HepG2 (cell line): ENCODE data around the gene NAALADL1. TPM values are rescaled to one million over a fixed set of nuclear protein-coding genes. Genes with fewer than 3 reads are reported as not detected.

Experiments used
- ARHGAP35 ChIP-seq: sonication (generic); formaldehyde crosslinking; IDR thresholded peaks from 2 replicates; pipeline ENCODE4 v1.9.0; 2022; ENCODE audit warnings: mild to moderate bottlenecking, inconsistent platforms, moderate library complexity, missing genetic modification reagents, borderline replicate concordance
- ARNT ChIP-seq: fragments of 450-650 bp; IDR thresholded peaks from 2 replicates; pipeline ENCODE4 v1.6.1; 2017
- FOXJ3 ChIP-seq: sonication (generic); formaldehyde crosslinking; IDR thresholded peaks from 2 replicates; pipeline ENCODE4 v1.4.0; 2020; ENCODE audit warnings: missing genetic modification reagents, mild to moderate bottlenecking, borderline replicate concordance
- GABPA ChIP-seq, 2 experiments: IDR thresholded peaks; 2 replicates each; pipeline ENCODE4 v1.6.1; 2011 to 2016; ENCODE audit warnings: low read depth in 2 of 2, low read length in 1 of 2, missing biosample characterization in 1 of 2, missing genetic modification characterization in 1 of 2
- GABPB1 ChIP-seq: IDR thresholded peaks from 2 replicates; pipeline ENCODE4 v1.6.1; 2016; ENCODE audit warnings: mild to moderate bottlenecking, missing genetic modification reagents, moderate library complexity, missing compliant biosample characterization
- JUNB ChIP-seq: sonication (generic); formaldehyde crosslinking; IDR thresholded peaks from 2 replicates; pipeline ENCODE4 v1.8.0; 2022; ENCODE audit warnings: missing genetic modification reagents, mild to moderate bottlenecking, borderline replicate concordance
- KLF16 ChIP-seq, 2 experiments: sonication (generic) in 1 of 2; formaldehyde crosslinking in 1 of 2; IDR thresholded peaks; 2 replicates each; pipeline versions ENCODE4 v1.6.1 to v1.8.0; 2016 to 2023; ENCODE audit warnings: missing genetic modification reagents in 2 of 2, missing compliant biosample characterization in 1 of 2
- MIER3 ChIP-seq: IDR thresholded peaks from 2 replicates; pipeline ENCODE4 v1.6.1; 2016; ENCODE audit warnings: missing compliant biosample characterization, borderline replicate concordance
- RBM22 ChIP-seq: fragments of 200-400 bp; formaldehyde crosslinking; optimal IDR thresholded peaks from 2 replicates; pipeline ENCODE3; 2017; ENCODE audit warnings: mild to moderate bottlenecking, low read length, moderate library complexity
- SMAD3 ChIP-seq: sonication (generic); formaldehyde crosslinking; IDR thresholded peaks from 2 replicates; pipeline ENCODE4 v1.4.0; 2020; ENCODE audit warnings: missing genetic modification reagents
- SOX5 ChIP-seq: IDR thresholded peaks from 2 replicates; pipeline ENCODE4 v1.6.1; 2016; ENCODE audit warnings: borderline replicate concordance
- TP53 ChIP-seq: sonication (generic); formaldehyde crosslinking; conservative IDR thresholded peaks from 2 replicates; pipeline ENCODE4 v1.4.0; 2020; ENCODE audit warnings: missing genetic modification reagents
- ZNF282 ChIP-seq: fragments of 450-650 bp; IDR thresholded peaks from 2 replicates; pipeline ENCODE4 v1.6.1; 2018; ENCODE audit not compliant: partially characterized antibody
- ZNF367 ChIP-seq: sonication (generic); formaldehyde crosslinking; IDR thresholded peaks from 2 replicates; pipeline ENCODE4 v1.4.0; 2020; ENCODE audit warnings: missing genetic modification reagents, borderline replicate concordance
- ZNF570 ChIP-seq: sonication (generic); formaldehyde crosslinking; IDR thresholded peaks from 2 replicates; pipeline ENCODE4 v1.4.0; 2020; ENCODE audit warnings: mild to moderate bottlenecking, missing genetic modification reagents, borderline replicate concordance
- ZNF616 ChIP-seq: sonication (generic); formaldehyde crosslinking; IDR thresholded peaks from 2 replicates; pipeline ENCODE4 v1.5.0; 2020; ENCODE audit warnings: low read depth, mild to moderate bottlenecking, missing genetic modification reagents
- ZNF674 ChIP-seq: sonication (generic); formaldehyde crosslinking; IDR thresholded peaks from 2 replicates; pipeline ENCODE4 v1.5.0; 2020; ENCODE audit warnings: low read depth, mild to moderate bottlenecking, missing genetic modification reagents
- ZSCAN21 ChIP-seq: sonication (generic); formaldehyde crosslinking; IDR thresholded peaks from 2 replicates; pipeline ENCODE4 v1.8.0; 2022; ENCODE audit warnings: mild to moderate bottlenecking, missing genetic modification reagents, moderate library complexity, borderline replicate concordance
- ZSCAN9 ChIP-seq: IDR thresholded peaks from 2 replicates; pipeline ENCODE4 v1.6.1; 2016; ENCODE audit warnings: borderline replicate concordance
- polyA plus RNA-seq, 8 experiments: library from polyadenylated mRNA; depleted of rRNA in 3 of 8; stranded (reverse) in 7 of 8; unstranded in 1 of 8; fragments of >200 nt; fragmentation: Illumina TruSeq in 4 of 8; extraction: Trizol in 4 of 8; gene quantifications; 2 replicates each; pipeline versions ENCODE4 v1.2.1 to v1.2.3, GENCODE V29; 2011 to 2016; ENCODE audit warnings: low read depth in 4 of 8, missing spikeins in 1 of 8, mixed read lengths in 1 of 8; ENCODE audit not compliant: insufficient read depth in 1 of 8
- total RNA-seq, 5 experiments: library from RNA; depleted of rRNA; stranded (reverse); fragments of >200 nt; fragmentation: Illumina TruSeq; extraction: Trizol; gene quantifications; 2 replicates each; pipeline ENCODE4 v1.2.3, GENCODE V29; 2016; ENCODE audit warnings: low read depth in 1 of 5
- TF ChIP-seq, protein P1 (sequence below): sonication (generic); formaldehyde crosslinking; IDR thresholded peaks from 2 replicates; pipeline ENCODE4 v1.4.0; 2020; ENCODE audit warnings: missing genetic modification reagents, borderline replicate concordance
- TF ChIP-seq, protein P2 (sequence below): sonication (generic); formaldehyde crosslinking; conservative IDR thresholded peaks from 2 replicates; pipeline ENCODE4 v1.4.0; 2020; ENCODE audit warnings: missing genetic modification reagents
- TF ChIP-seq, protein P3 (sequence below): sonication (generic); formaldehyde crosslinking; IDR thresholded peaks from 2 replicates; pipeline ENCODE4 v1.4.0; 2020; ENCODE audit warnings: missing genetic modification reagents
- TF ChIP-seq, protein P4 (sequence below): sonication (generic); formaldehyde crosslinking; IDR thresholded peaks from 2 replicates; pipeline ENCODE4 v1.5.1; 2020; ENCODE audit warnings: missing genetic modification reagents, mild to moderate bottlenecking, borderline replicate concordance

NAALADL1 gene
- total and polyA plus RNA-seq, 2 of the 13 experiments (the other 11 are each of a cell fraction or from before 2014, with no cell fraction given), result 9.3 to 33.9 TPM

DNA sequence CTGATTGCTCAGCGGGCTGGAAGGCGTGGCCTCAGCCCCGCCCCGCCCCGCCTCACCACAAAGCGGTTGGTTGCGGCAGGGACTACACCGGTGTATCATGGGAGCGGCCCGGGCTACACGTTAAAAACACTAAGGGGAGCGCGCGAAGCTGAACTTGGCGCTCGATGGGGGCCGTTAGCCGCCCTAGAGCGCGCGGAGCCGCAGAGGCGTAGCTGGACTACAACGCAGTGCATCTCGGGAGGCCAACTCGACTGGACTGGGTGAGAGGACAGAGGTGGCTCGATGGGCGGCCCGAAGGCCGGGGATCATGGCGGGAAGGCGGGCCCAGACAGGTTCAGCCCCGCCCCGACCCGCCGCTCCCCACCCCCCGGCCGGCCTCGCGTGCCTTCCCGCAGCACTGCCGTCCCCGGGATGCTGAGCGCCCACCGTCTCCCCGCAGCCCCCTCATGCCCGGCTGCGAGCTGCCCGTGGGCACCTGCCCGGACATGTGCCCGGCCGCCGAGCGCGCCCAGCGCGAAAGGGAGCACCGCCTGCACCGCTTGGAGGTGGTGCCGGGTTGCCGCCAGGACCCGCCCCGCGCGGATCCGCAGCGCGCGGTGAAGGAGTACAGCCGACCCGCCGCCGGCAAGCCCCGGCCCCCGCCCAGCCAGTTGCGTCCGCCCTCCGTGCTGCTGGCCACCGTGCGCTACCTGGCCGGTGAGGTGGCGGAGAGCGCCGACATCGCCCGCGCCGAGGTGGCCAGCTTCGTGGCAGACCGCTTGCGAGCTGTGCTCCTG is 17.3 kb downstream of the NAALADL1 start, which contains the start of gene SAC3D1 (continued):
- no peak for TF ChIP-seq GABPA (IDR thresholded peaks at IDR 0.05; ENCODE audit: low read depth, low read length)
- TF ChIP-seq GABPA (CRISPR knock-in tag; IDR thresholded peaks at IDR 0.05; ENCODE audit: low read depth), result 0 out of 2 replicates have a peak, but pooled peaks have one; percentile 40
- TF ChIP-seq ARHGAP35, result no peak
- TF ChIP-seq TP53 (CRISPR knock-in tag), result 0 out of 2 replicates have a peak, but pooled peaks have one; percentile 25
- TF ChIP-seq, protein P1, sequence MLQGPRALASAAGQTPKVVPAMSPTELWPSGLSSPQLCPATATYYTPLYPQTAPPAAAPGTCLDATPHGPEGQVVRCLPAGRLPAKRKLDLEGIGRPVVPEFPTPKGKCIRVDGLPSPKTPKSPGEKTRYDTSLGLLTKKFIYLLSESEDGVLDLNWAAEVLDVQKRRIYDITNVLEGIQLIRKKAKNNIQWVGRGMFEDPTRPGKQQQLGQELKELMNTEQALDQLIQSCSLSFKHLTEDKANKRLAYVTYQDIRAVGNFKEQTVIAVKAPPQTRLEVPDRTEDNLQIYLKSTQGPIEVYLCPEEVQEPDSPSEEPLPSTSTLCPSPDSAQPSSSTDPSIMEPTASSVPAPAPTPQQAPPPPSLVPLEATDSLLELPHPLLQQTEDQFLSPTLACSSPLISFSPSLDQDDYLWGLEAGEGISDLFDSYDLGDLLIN (CRISPR knock-in tag), result peak; percentile 100; the same call in 1 of the 2 replicates
- TF ChIP-seq ZNF570 (CRISPR knock-in tag), result no peak
- TF ChIP-seq, protein P2, sequence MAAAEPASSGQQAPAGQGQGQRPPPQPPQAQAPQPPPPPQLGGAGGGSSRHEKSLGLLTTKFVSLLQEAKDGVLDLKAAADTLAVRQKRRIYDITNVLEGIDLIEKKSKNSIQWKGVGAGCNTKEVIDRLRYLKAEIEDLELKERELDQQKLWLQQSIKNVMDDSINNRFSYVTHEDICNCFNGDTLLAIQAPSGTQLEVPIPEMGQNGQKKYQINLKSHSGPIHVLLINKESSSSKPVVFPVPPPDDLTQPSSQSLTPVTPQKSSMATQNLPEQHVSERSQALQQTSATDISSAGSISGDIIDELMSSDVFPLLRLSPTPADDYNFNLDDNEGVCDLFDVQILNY (CRISPR knock-in tag), result peak; percentile 88
- no peak for TF ChIP-seq JUNB (CRISPR knock-in tag)
- peak; percentile 77 for TF ChIP-seq RBM22
- TF ChIP-seq GABPB1, result peak; percentile 75; the same call in 1 of the 2 replicates
- TF ChIP-seq, protein P3, sequence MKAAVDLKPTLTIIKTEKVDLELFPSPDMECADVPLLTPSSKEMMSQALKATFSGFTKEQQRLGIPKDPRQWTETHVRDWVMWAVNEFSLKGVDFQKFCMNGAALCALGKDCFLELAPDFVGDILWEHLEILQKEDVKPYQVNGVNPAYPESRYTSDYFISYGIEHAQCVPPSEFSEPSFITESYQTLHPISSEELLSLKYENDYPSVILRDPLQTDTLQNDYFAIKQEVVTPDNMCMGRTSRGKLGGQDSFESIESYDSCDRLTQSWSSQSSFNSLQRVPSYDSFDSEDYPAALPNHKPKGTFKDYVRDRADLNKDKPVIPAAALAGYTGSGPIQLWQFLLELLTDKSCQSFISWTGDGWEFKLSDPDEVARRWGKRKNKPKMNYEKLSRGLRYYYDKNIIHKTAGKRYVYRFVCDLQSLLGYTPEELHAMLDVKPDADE (CRISPR knock-in tag), result peak; percentile 64; the same call in 1 of the 2 replicates
- no peak for TF ChIP-seq SOX5 (CRISPR knock-in tag)
- peak in 1 of 2 experiments; percentile 46; a peak in 2 of 4 replicates for TF ChIP-seq KLF16 (CRISPR knock-in tag; IDR thresholded peaks at IDR 0.05)
- peak; percentile 77; the same call in 1 of the 2 replicates for TF ChIP-seq ZSCAN21 (CRISPR knock-in tag)
- TF ChIP-seq ARNT, result no peak
- TF ChIP-seq ZNF674 (CRISPR knock-in tag), result no peak
- TF ChIP-seq FOXJ3, result peak; percentile 36; the same call in 1 of the 2 replicates
- peak; percentile 26; the same call in 1 of the 2 replicates for TF ChIP-seq MIER3
- TF ChIP-seq, protein P4, sequence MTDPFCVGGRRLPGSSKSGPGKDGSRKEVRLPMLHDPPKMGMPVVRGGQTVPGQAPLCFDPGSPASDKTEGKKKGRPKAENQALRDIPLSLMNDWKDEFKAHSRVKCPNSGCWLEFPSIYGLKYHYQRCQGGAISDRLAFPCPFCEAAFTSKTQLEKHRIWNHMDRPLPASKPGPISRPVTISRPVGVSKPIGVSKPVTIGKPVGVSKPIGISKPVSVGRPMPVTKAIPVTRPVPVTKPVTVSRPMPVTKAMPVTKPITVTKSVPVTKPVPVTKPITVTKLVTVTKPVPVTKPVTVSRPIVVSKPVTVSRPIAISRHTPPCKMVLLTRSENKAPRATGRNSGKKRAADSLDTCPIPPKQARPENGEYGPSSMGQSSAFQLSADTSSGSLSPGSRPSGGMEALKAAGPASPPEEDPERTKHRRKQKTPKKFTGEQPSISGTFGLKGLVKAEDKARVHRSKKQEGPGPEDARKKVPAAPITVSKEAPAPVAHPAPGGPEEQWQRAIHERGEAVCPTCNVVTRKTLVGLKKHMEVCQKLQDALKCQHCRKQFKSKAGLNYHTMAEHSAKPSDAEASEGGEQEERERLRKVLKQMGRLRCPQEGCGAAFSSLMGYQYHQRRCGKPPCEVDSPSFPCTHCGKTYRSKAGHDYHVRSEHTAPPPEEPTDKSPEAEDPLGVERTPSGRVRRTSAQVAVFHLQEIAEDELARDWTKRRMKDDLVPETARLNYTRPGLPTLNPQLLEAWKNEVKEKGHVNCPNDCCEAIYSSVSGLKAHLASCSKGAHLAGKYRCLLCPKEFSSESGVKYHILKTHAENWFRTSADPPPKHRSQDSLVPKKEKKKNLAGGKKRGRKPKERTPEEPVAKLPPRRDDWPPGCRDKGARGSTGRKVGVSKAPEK, result no peak
- no peak; the same call in 1 of the 2 replicates for TF ChIP-seq ZNF367 (CRISPR knock-in tag)
- no peak for TF ChIP-seq ZNF282
- no peak; the same call in 1 of the 2 replicates for TF ChIP-seq ZNF616 (CRISPR knock-in tag)
- no peak for TF ChIP-seq ZSCAN9 (CRISPR knock-in tag)
- no peak; the same call in 1 of the 2 replicates for TF ChIP-seq SMAD3 (CRISPR knock-in tag)
